ENCODE data around the gene TMEM39B. TPM values are rescaled to one million over a fixed set of nuclear protein-coding genes. Genes with fewer than 3 reads are reported as not detected.

Gene TMEM39B
- total and polyA plus RNA-seq, 2 donors (not counting 1 experiment from before 2014, with no cell fraction given) = 7.9 to 11.1 TPM

GRCh38 chr1:32126770-32127169, 54.0 kb downstream of the TMEM39B start:
- no peaks in the 10 kb centered on the region for H3K27me3 ChIP-seq (ENCODE audit: control insufficient read depth, insufficient read depth, low read length)
- no peak overlapping the region for H3K4me3 ChIP-seq (replicated peaks in 1 of 4; ENCODE audit: control extremely low read depth in 1 of 4, insufficient read depth in 1 of 4, low read depth in 3 of 4, low read length in 4 of 4)
- H2AFZ ChIP-seq (ENCODE audit: low read length) = no peak overlapping the region
- peaks cover 63% of the 10 kb centered on the region for H3K79me2 ChIP-seq (ENCODE audit: control insufficient read depth, insufficient read depth, low read length)
- H3K4me2 ChIP-seq (ENCODE audit: extremely low read depth, insufficient read depth, low read length) = no peak overlapping the region
- H4K20me1 ChIP-seq (ENCODE audit: control insufficient read depth, extremely low read depth, insufficient read depth, low read length) = peaks cover 1% of the 10 kb centered on the region
- no peaks in the 10 kb centered on the region for H3K9me3 ChIP-seq (ENCODE audit: control insufficient read depth, insufficient read depth, low read depth, low read length)
- no peaks in the 10 kb centered on the region for H3K36me3 ChIP-seq (ENCODE audit: control insufficient read depth, insufficient read depth, low read length)
- DNase-seq (ENCODE audit: low read depth in 2 of 2) = no peak
- no peak overlapping the region for H3K27ac ChIP-seq (ENCODE audit: insufficient read depth, low read length)
- no peaks in the 10 kb centered on the region for H3K4me1 ChIP-seq (ENCODE audit: control insufficient read depth, extremely low read depth, insufficient read depth, low read length)
- H3K9ac ChIP-seq (ENCODE audit: insufficient read depth, low read length) = no peak overlapping the region
- TF ChIP-seq, protein P1, sequence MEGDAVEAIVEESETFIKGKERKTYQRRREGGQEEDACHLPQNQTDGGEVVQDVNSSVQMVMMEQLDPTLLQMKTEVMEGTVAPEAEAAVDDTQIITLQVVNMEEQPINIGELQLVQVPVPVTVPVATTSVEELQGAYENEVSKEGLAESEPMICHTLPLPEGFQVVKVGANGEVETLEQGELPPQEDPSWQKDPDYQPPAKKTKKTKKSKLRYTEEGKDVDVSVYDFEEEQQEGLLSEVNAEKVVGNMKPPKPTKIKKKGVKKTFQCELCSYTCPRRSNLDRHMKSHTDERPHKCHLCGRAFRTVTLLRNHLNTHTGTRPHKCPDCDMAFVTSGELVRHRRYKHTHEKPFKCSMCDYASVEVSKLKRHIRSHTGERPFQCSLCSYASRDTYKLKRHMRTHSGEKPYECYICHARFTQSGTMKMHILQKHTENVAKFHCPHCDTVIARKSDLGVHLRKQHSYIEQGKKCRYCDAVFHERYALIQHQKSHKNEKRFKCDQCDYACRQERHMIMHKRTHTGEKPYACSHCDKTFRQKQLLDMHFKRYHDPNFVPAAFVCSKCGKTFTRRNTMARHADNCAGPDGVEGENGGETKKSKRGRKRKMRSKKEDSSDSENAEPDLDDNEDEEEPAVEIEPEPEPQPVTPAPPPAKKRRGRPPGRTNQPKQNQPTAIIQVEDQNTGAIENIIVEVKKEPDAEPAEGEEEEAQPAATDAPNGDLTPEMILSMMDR (conservative IDR thresholded peaks at IDR 0.05 in 1 of 2, IDR thresholded peaks at IDR 0.05 in 1 of 2; ENCODE audit: low read depth in 1 of 2, low read length in 2 of 2) = no peak
- TF ChIP-seq EZH2 (IDR thresholded peaks at IDR 0.05; ENCODE audit: low read length, missing control alignments) = no peak

DNA sequence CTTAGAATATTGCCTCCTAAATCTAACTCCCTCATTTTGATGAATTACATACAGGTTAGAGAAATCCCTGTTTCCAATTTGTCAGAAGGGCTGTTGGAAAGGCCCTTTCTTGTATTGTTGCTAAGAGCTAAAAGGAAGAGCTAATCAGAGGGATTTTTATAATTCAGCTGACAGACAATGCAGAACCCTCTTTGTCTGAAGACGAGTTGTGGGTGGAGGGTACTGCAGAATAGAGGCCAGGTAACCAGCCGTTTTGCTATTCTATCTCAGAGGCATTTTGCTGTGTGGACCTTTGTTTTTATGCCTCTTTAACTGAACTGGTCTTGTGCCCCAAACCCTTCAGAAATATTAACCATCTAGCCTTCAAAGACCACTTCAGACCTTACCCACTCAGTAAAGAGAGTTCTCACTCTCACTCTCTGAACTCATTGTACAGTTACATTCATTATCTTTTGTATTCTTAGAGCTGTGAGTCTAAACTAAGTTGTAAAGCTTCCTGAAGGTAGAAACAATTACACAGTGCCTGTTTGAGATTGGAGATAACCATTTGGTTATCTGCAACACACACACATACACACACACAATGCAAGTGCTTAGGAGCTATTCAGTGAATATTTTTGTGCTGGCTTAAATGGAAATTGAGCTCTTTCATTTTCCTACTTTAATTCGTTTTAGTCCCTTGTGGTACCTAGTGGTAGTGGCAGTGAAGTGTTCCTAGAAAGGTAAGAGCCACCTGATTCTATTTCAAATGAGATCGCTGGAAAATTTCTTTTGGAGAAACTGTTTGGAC, 54.9 kb downstream of the TMEM39B start:
- H3K36me3 ChIP-seq (ENCODE audit: control insufficient read depth, insufficient read depth, low read length) = no peaks in the 10 kb centered on the region
- H3K4me3 ChIP-seq (replicated peaks in 1 of 4; ENCODE audit: control extremely low read depth in 1 of 4, insufficient read depth in 1 of 4, low read depth in 3 of 4, low read length in 4 of 4) = no peak overlapping the region
- no peaks in the 10 kb centered on the region for H3K4me1 ChIP-seq (ENCODE audit: control insufficient read depth, extremely low read depth, insufficient read depth, low read length)
- H3K4me2 ChIP-seq (ENCODE audit: extremely low read depth, insufficient read depth, low read length) = no peak overlapping the region
- no peak for DNase-seq (ENCODE audit: low read depth in 2 of 2)
- no peaks in the 10 kb centered on the region for H3K27me3 ChIP-seq (ENCODE audit: control insufficient read depth, insufficient read depth, low read length)
- no peak overlapping the region for H2AFZ ChIP-seq (ENCODE audit: low read length)
- H3K79me2 ChIP-seq (ENCODE audit: control insufficient read depth, insufficient read depth, low read length) = peaks cover 60% of the 10 kb centered on the region
- H3K9ac ChIP-seq (ENCODE audit: insufficient read depth, low read length) = no peak overlapping the region
- no peak for TF ChIP-seq EZH2 (IDR thresholded peaks at IDR 0.05; ENCODE audit: low read length, missing control alignments)
- TF ChIP-seq, protein P1 (conservative IDR thresholded peaks at IDR 0.05 in 1 of 2, IDR thresholded peaks at IDR 0.05 in 1 of 2; ENCODE audit: low read depth in 1 of 2, low read length in 2 of 2) = no peak
- no peak overlapping the region for H3K27ac ChIP-seq (ENCODE audit: insufficient read depth, low read length)
- no peaks in the 10 kb centered on the region for H3K9me3 ChIP-seq (ENCODE audit: control insufficient read depth, insufficient read depth, low read depth, low read length)
- H4K20me1 ChIP-seq (ENCODE audit: control insufficient read depth, extremely low read depth, insufficient read depth, low read length) = peaks cover 1% of the 10 kb centered on the region

GRCh38 chr1:32128479-32128878, 55.7 kb downstream of the TMEM39B start:
- Histone ChIP-seq H3K79me2 (ENCODE audit: control insufficient read depth, insufficient read depth, low read length) (peaks cover 53% of the 10 kb centered on the region), H3K27me3 (ENCODE audit: control insufficient read depth, insufficient read depth, low read length) (no peaks in the 10 kb centered on the region), H3K4me2 (ENCODE audit: extremely low read depth, insufficient read depth, low read length) (no peak overlapping the region), H2AFZ (ENCODE audit: low read length) (no peak overlapping the region), H3K9me3 (ENCODE audit: control insufficient read depth, insufficient read depth, low read depth, low read length) (no peaks in the 10 kb centered on the region), H3K4me1 (ENCODE audit: control insufficient read depth, extremely low read depth, insufficient read depth, low read length) (peaks cover 3% of the 10 kb centered on the region), H3K4me3 (replicated peaks in 1 of 4; ENCODE audit: control extremely low read depth in 1 of 4, insufficient read depth in 1 of 4, low read depth in 3 of 4, low read length in 4 of 4) (no peak overlapping the region), H3K9ac (ENCODE audit: insufficient read depth, low read length) (no peak overlapping the region), H4K20me1 (ENCODE audit: control insufficient read depth, extremely low read depth, insufficient read depth, low read length) (peaks cover 1% of the 10 kb centered on the region), H3K36me3 (ENCODE audit: control insufficient read depth, insufficient read depth, low read length) (no peaks in the 10 kb centered on the region), H3K27ac (ENCODE audit: insufficient read depth, low read length) (no peak overlapping the region)
- DNase-seq (ENCODE audit: low read depth in 2 of 2) = no peak
- no peak for TF ChIP-seq EZH2 (IDR thresholded peaks at IDR 0.05; ENCODE audit: low read length, missing control alignments)
- TF ChIP-seq, protein P1 (conservative IDR thresholded peaks at IDR 0.05 in 1 of 2, IDR thresholded peaks at IDR 0.05 in 1 of 2; ENCODE audit: low read depth in 1 of 2, low read length in 2 of 2) = no peak
